Prostate gland (tissue), 2 donors: Measurements from ENCODE around the gene KLHL26. TPM values are rescaled to one million over a fixed set of nuclear protein-coding genes. Genes with fewer than 3 reads are reported as not detected.

Experiments
- DNase-seq: peaks from one replicate; pipeline ENCODE4 v3.0.0-alpha.2; 2019; ENCODE audit warnings: low spot score
- H3K27ac ChIP-seq, 2 donors: fragments of 200-600 bp; sonication (generic); 2 replicates each; pipeline ENCODE4 v1.5.1; 2017 to 2019
- H3K27me3 ChIP-seq: fragments of 200-600 bp; sonication (generic); replicated peaks from 2 replicates; pipeline ENCODE4 v1.5.1; 2019; ENCODE audit not compliant: insufficient read depth
- H3K36me3 ChIP-seq, 2 donors: fragments of 200-600 bp; sonication (generic); 1 replicate in 1 of 2; 2 replicates in 1 of 2; pipeline versions ENCODE4 v1.5.1 to v1.8.1; 2017 to 2019
- H3K4me1 ChIP-seq: fragments of 200-600 bp; sonication (generic); replicated peaks from 2 replicates; pipeline ENCODE4 v1.5.1; 2019
- H3K4me3 ChIP-seq, 2 donors: fragments of 200-600 bp; sonication (generic); 2 replicates each; pipeline ENCODE4 v1.5.1; 2017 to 2019
- H3K9me3 ChIP-seq: fragments of 200-600 bp; sonication (generic); 2 replicates; pipeline ENCODE4 v1.5.1; 2017
- POLR2A ChIP-seq: fragments of 450-650 bp; IDR thresholded peaks from one replicate; pipeline ENCODE4 v1.6.1; 2016; ENCODE audit warnings: antibody characterized with exemption, mild to moderate bottlenecking
- POLR2AphosphoS5 ChIP-seq: sonication (generic); formaldehyde crosslinking; IDR thresholded peaks from one replicate; pipeline ENCODE4 v1.6.1; 2017; ENCODE audit warnings: antibody characterized with exemption
- WGBS: methylation state at CpG from one replicate; pipeline ENCODE4 v1.1.5; 2018; 5-methylcytosine and 5-hydroxymethylcytosine counted together
- intact Hi-C: fragments of 100-400 bp; cut with DNase I; formaldehyde crosslinking; loops from one replicate; pipeline ENCODE4 v1.14.2; 2022
- total RNA-seq, 2 donors: library from RNA; depleted of rRNA; stranded (reverse); fragments of >200 nt; gene quantifications; one replicate each; pipeline ENCODE4 v1.1.0, GENCODE V29; 2016
- TF ChIP-seq, protein P1 (sequence below), 4 experiments: fragments of 200-600 bp in 2 of 4; fragments of 450-650 bp in 2 of 4; sonication (generic) in 2 of 4; IDR thresholded peaks; 1 replicate in 3 of 4; 2 replicates in 1 of 4; pipeline ENCODE4 v1.5.1; 2016 to 2019; ENCODE audit warnings: antibody characterized with exemption in 4 of 4, mild to moderate bottlenecking in 2 of 4, moderate library complexity in 2 of 4

The KLHL26 gene
- total RNA-seq, 2 donors from 2014 or later, result 9.1 to 18.4 TPM

DNA sequence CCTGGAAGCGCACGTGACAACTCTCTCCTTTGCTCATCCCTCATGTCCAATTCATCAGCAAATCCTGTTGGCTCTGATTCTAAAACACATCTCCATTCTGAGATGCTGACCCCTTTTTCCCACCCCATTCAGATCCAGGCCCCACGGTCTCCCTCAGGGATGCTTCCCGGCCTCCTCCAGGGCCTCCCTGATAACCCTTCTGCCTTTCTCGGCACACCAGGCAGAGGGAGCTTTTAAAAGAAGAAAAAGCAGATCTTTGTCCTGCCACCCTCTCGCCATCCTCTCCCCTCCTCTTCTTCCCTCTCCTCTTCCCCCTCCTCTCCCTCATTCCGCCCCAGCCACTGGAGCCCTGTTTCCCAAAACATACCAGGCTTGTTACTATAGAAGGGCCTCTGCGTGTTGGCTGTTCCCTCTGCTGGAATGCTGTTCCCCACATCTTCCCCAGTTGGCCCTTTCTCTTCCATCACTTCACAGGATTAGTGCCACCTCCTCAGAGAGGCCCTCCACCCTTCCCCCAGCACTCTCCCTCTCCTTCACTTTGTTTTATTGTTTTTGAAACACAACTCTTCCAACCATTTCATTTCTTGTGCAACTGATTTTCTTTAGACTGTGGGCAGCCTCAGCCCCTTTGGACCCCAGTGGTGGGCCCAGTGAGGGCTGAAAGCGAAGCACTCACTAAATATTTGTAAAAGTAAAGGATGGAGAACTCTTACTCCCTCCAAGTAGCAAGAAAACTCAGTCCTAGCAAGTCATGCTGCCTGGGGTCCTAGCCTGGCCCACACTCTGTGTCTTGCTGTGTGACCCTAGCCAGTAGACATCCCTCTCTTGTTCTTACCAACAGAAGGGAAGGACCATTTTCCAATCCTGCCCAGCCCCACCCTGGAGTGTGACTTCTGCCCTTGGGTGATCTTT lies 27.8 kb upstream of the KLHL26 start:
- Histone ChIP-seq H3K4me1 (peaks cover 18% of the 10 kb centered on the region), H3K4me3 (no peak overlapping the region), H3K36me3 (no peaks in the 10 kb centered on the region), H3K9me3 (no peaks in the 10 kb centered on the region), H3K27me3 (peaks cover 59% of the 10 kb centered on the region), H3K27ac (no peak overlapping the region)
- 76% methylated on average over 9 of the region's 9 CpGs for WGBS
- no peak for DNase-seq
- no peak for TF ChIP-seq POLR2AphosphoS5
- TF ChIP-seq, protein P1, sequence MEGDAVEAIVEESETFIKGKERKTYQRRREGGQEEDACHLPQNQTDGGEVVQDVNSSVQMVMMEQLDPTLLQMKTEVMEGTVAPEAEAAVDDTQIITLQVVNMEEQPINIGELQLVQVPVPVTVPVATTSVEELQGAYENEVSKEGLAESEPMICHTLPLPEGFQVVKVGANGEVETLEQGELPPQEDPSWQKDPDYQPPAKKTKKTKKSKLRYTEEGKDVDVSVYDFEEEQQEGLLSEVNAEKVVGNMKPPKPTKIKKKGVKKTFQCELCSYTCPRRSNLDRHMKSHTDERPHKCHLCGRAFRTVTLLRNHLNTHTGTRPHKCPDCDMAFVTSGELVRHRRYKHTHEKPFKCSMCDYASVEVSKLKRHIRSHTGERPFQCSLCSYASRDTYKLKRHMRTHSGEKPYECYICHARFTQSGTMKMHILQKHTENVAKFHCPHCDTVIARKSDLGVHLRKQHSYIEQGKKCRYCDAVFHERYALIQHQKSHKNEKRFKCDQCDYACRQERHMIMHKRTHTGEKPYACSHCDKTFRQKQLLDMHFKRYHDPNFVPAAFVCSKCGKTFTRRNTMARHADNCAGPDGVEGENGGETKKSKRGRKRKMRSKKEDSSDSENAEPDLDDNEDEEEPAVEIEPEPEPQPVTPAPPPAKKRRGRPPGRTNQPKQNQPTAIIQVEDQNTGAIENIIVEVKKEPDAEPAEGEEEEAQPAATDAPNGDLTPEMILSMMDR (IDR thresholded peaks at IDR 0.05), result no peak
- no peak for TF ChIP-seq POLR2A
- intact Hi-C loops, result no loop called here

DNA sequence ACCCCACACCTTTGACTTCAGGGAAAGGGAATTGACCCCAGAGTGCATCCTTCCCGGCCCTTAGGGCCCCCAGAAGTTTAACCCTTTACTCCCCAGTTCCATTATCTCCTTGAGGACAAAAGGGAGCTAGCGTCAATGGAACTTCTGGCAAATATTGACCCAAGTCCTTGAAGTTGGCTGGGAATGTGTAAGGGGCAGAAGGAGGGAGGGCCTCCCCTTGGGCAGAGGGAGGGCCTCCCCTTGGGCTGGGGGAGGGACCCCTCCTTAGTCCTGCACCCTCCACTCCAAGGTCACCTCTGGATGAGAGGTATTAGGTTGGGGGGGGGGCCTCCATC lies 27.1 kb upstream of the KLHL26 start:
- H3K36me3 ChIP-seq, result no peaks in the 10 kb centered on the region
- WGBS, result 52% methylated on average over 2 of the region's 2 CpGs
- peaks cover 18% of the 10 kb centered on the region for H3K4me1 ChIP-seq

DNA sequence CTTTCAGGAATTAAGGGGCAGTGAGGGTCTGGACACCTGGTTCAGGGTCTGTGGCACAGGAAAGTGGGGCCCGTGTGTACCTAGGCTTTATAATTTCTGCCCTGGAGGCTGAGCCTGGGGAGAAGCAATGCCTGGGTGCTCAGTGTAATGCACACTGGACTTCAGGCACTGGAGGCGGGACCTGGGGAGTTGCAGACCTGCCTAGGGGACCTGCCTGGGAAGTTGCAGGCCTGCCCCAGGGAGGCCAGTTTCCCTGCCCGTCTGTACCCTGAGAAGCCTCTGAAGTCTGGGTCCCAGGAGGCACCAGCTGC lies 26.6 kb upstream of the KLHL26 start:
- intact Hi-C loops, result no loop called here
- WGBS, result 94% methylated on average over 2 of the region's 3 CpGs
- Histone ChIP-seq H3K9me3 (no peaks in the 10 kb centered on the region), H3K27me3 (peaks cover 59% of the 10 kb centered on the region), H3K27ac (no peak overlapping the region), H3K4me3 (no peak overlapping the region), H3K4me1 (peaks cover 18% of the 10 kb centered on the region), H3K36me3 (no peaks in the 10 kb centered on the region)
- no peak for TF ChIP-seq POLR2AphosphoS5
- no peak for TF ChIP-seq POLR2A
- TF ChIP-seq, protein P1 (IDR thresholded peaks at IDR 0.05), result no peak
- DNase-seq, result no peak

More for the DNA sequence above, 27.1 kb upstream of the KLHL26 start:
- DNase-seq, result no peak
- H3K27me3 ChIP-seq, result peaks cover 59% of the 10 kb centered on the region
- TF ChIP-seq, protein P1 (IDR thresholded peaks at IDR 0.05), result no peak
- TF ChIP-seq POLR2A, result no peak
- TF ChIP-seq POLR2AphosphoS5, result no peak
- no peaks in the 10 kb centered on the region for H3K9me3 ChIP-seq
- no peak overlapping the region for H3K27ac ChIP-seq
- no peak overlapping the region for H3K4me3 ChIP-seq
- intact Hi-C loops, result no loop called here

DNA sequence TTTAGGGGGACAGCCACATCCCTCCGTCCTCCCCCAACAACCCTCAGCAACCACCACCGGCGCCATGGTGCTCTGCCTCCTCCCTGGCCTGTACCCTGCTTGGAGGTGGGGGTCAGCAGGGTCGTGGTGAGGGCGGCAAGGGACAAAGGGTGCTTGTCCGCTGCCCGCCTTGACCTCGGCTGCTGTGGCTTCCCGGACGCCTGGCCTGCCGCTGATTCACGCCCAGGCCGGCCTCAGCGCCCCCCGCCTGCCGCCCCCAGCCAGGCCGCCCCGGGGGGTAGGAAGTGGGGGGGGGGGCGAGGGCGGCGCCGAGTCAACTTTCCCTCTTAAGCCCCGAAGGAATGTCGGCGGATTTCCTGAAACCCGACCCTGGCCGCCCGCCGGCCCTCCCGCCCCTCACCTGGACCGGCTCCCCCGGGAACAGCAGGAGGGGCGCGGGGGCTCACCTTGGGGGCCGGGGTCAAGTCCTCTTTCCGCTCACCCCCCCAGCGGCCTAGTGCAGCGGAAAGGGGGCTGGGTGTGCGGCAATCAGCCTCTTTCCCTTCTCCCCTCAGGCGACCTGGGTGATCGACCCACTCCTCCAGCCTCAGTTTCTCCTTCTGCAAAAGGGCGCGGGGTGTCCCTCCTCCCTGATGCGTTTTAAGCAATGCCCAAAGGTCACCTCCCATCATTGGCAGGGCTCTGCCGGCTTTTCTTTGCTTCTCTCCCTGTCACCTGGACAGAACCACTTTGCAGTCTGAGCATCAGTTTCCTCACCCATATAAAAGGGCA lies 26.1 kb upstream of the KLHL26 start:
- intact Hi-C loops, result no loop called here
- H3K4me1 ChIP-seq, result peaks cover 18% of the 10 kb centered on the region
- DNase-seq, result no peak
- H3K36me3 ChIP-seq, result no peaks in the 10 kb centered on the region
- H3K9me3 ChIP-seq, result no peaks in the 10 kb centered on the region
- no peak overlapping the region for H3K27ac ChIP-seq
- peaks cover 59% of the 10 kb centered on the region for H3K27me3 ChIP-seq
- TF ChIP-seq POLR2A, result no peak
- TF ChIP-seq POLR2AphosphoS5, result no peak
- TF ChIP-seq, protein P1 (IDR thresholded peaks at IDR 0.05), result no peak
- 9% methylated on average over 30 of the region's 45 CpGs for WGBS
- no peak overlapping the region for H3K4me3 ChIP-seq
